HG03565 (cell line): ENCODE measurements around the gene KEAP1.

Experiments
- ATAC-seq: cut with Tn5 transposase; IDR thresholded peaks from one replicate; pipeline ENCODE4 v1.9.1; 2021; ENCODE audit warnings: mild to moderate bottlenecking, moderate library complexity; ENCODE audit not compliant: unreplicated experiment

KEAP1 gene

DNA sequence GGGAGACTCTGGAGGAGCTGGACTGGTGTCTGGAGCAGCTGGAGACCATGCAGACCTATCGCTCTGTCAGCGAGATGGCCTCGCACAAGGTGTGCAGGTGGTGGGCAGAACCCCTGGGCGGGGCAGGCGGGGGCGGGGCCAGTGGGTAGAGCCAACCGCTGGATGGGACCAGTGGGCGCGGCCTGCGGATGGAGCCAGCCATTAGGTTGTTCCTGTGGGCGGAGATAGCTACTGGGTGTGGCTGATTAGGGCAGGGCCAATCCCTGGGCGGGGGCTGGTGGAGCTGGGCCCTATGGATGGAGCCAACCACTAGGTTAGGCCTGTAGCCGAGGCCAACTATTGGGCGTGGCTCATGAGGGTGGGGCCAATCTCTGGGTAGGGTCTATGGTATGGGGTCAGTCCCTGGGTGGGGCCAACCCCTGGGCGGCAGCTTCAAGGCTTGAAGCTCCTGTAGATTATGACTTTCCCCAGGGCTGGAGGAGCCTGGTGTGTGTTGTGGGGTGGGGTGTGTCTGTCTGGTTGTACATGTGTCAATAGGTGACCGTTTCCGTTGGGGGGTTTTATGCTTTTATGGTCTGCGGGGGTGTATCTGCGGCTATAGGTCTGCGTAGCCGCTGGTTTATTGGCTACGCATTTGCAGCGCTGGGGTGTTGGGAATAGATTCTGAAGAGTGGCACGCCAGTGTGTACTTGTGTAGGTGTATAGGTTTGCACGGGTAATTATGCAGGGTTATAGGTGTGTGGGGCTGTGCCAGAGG lies 52.1 kb downstream of the KEAP1 start:
- ATAC-seq, result no peak

DNA sequence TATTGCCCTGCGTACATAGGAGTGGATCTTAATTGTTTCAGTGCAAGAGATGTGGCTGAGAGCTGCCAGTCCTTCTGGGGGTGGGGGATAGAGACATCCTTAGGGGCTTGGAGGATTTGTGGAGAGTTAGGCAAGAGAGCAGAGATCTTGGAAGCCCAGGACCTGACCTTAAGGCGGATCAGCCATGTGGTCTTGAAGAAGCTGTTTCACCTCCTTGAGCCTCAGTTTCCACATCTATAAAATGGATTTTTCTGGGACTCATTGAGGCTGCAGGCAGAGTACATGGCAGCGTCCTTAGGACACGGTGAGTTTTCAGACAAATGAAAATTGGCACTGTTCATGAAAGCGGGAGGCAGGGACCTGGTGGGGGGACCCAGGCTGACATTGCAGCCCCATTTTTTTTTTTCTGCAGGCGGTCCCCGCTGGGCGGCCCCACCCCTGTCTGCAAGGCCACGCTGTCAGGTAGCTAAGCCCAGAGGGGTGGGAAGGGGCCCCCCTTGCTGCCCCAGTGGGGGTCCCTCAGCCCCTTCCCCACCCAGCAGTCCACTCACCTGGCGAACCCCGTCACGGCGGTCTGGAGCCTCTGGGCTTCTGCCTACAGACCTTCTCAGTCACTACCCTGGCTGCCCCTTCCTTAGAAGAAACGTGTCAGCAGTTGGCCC lies 52.8 kb downstream of the KEAP1 start:
- no peak for ATAC-seq

DNA sequence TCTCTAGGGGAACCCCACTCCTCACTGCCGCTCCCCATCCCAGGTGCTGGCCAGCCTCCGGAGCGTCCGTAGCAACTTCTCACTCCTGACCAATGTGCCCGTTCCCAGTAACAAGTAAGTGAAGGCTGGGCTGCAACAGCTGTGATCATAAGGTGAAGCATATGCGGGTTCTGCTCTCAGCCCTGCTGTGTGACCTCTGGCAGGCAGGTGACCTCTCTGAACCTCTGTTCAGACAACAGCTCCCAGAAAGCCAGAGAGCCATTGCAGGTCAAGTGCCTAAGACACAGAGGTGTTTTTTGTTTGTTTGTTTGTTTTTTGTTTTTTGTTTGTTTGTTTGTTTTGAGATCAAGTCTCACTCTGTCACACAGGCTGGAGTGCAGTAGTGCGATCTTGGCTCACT lies 54.1 kb downstream of the KEAP1 start:
- no peak for ATAC-seq

DNA sequence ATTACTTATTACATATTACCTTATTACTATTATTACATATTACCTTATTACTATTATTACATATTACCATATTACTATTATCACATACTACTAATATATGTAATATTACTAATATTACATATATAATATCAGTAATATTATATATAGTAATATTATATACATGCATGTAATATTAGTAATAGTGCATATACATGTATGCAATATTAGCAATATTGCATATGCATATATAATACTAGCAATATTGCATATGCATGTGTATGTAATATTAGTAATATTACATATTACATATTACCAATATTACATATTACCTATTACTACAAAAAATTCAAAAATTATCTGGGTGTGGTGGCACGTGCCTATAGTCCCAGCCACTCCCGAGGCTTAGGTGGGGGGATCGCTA lies 60.5 kb downstream of the KEAP1 start:
- no peak for ATAC-seq

DNA sequence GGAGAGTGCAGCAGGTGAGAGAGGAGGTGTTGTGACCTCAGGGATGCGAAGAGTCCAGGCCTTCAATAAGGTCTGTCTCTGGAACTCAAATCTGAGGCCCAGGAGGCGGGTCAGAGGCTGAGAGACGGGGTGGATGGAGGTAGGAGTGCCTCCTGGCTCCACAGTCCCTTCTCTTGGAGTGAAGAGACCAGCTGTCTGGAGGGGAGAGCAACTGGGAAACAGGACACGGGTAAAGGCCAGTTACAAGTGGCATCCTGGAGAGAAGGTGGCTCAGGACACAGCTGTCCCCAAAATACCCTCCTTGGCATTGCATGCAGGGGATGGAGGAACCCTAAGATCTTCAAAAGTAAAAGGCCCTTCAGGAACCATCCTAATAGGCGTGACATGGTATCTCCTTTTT lies 63.6 kb downstream of the KEAP1 start:
- ATAC-seq, result no peak
